ENCODE data around the gene SH2D3C.

DNA sequence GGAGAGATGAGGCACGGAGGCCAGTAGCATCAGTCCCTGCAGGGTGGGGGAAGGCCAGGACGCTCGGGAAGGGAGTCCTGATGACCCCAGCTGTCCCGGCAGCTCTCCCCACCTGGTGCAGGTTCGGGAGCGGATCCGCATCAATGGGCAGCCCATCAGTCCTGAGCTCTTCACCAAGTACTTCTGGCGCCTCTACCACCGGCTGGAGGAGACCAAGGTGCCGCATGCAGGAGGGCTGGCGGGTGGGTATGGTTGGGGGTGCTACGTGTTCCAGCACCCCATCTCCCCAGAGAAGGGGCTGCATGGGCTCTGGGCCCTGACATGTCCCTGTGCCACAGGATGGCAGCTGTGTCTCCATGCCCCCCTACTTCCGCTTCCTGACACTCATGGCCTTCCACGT lies 28.4 kb upstream of the SH2D3C start:
- TF ChIP-seq, protein P1, sequence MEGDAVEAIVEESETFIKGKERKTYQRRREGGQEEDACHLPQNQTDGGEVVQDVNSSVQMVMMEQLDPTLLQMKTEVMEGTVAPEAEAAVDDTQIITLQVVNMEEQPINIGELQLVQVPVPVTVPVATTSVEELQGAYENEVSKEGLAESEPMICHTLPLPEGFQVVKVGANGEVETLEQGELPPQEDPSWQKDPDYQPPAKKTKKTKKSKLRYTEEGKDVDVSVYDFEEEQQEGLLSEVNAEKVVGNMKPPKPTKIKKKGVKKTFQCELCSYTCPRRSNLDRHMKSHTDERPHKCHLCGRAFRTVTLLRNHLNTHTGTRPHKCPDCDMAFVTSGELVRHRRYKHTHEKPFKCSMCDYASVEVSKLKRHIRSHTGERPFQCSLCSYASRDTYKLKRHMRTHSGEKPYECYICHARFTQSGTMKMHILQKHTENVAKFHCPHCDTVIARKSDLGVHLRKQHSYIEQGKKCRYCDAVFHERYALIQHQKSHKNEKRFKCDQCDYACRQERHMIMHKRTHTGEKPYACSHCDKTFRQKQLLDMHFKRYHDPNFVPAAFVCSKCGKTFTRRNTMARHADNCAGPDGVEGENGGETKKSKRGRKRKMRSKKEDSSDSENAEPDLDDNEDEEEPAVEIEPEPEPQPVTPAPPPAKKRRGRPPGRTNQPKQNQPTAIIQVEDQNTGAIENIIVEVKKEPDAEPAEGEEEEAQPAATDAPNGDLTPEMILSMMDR (IDR thresholded peaks at IDR 0.05), result no peak
- TF ChIP-seq POLR2A (IDR thresholded peaks at IDR 0.05) (no peak), POLR2AphosphoS5 (IDR thresholded peaks at IDR 0.05) (no peak), EP300 (IDR thresholded peaks at IDR 0.05) (no peak)

All from sigmoid colon (tissue), 4 donors.